ENCODE results near the gene TMEM255B. TPM values are rescaled to one million over a fixed set of nuclear protein-coding genes. Genes with fewer than 3 reads are reported as not detected.

The TMEM255B gene
- total RNA-seq, 1 donor from 2014 or later: 1.7 TPM

DNA sequence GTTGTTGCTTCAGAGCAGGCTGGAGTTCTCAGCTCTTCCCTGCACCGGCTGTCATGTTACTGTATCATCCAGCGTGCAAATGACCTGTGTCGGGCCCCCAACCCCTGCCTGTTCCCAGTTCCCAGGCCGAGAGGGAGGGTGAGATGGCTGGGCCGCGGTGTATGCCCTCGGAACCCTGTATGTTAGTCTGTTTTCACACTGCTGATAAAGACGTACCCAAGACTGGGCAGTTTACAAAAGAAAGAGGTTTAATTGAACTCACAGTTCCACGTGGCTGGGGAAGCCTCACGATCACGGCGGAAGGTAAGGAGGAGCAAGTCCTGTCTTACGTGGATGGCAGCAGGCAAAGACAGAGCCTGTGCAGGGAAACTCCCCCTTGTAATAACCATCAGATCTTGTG is 10.9 kb downstream of the TMEM255B start:
- no peak overlapping the region for H3K27ac Mint-ChIP-seq
- peaks cover 15% of the 10 kb centered on the region for H3K27me3 Mint-ChIP-seq (ENCODE audit: low read depth)
- H3K4me3 Mint-ChIP-seq: no peak overlapping the region
- no peaks in the 10 kb centered on the region for H3K36me3 Mint-ChIP-seq
- no peaks in the 10 kb centered on the region for H3K4me1 Mint-ChIP-seq
- no peak for DNase-seq (ENCODE audit: low spot score in 2 of 2, unreplicated experiment in 2 of 2)
- H3K9me3 Mint-ChIP-seq: peaks cover 10% of the 10 kb centered on the region
- TF ChIP-seq, protein P1, sequence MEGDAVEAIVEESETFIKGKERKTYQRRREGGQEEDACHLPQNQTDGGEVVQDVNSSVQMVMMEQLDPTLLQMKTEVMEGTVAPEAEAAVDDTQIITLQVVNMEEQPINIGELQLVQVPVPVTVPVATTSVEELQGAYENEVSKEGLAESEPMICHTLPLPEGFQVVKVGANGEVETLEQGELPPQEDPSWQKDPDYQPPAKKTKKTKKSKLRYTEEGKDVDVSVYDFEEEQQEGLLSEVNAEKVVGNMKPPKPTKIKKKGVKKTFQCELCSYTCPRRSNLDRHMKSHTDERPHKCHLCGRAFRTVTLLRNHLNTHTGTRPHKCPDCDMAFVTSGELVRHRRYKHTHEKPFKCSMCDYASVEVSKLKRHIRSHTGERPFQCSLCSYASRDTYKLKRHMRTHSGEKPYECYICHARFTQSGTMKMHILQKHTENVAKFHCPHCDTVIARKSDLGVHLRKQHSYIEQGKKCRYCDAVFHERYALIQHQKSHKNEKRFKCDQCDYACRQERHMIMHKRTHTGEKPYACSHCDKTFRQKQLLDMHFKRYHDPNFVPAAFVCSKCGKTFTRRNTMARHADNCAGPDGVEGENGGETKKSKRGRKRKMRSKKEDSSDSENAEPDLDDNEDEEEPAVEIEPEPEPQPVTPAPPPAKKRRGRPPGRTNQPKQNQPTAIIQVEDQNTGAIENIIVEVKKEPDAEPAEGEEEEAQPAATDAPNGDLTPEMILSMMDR (IDR thresholded peaks at IDR 0.05; ENCODE audit: unreplicated experiment): no peak

DNA sequence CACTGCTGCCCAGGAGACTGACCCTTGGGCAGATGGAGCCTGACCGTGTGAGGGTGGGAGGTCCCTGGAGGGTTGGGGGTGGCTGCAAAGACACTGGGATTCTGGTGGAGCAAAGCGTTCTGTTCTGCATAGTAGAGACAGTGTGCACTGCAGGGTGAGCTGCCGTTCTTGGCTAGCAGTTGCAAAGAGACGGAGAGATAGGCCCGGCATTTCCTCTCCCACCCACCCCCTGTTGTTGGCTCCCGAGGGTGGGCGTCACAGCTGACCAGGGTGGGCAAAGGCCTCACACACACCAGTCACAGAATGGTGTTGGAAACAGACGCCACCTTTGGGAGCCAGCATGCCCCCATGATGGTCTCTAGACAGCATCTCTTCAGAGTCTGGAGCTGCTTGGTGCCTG is 11.4 kb downstream of the TMEM255B start:
- peaks cover 15% of the 10 kb centered on the region for H3K27me3 Mint-ChIP-seq (ENCODE audit: low read depth)
- H3K4me1 Mint-ChIP-seq: no peaks in the 10 kb centered on the region

DNA sequence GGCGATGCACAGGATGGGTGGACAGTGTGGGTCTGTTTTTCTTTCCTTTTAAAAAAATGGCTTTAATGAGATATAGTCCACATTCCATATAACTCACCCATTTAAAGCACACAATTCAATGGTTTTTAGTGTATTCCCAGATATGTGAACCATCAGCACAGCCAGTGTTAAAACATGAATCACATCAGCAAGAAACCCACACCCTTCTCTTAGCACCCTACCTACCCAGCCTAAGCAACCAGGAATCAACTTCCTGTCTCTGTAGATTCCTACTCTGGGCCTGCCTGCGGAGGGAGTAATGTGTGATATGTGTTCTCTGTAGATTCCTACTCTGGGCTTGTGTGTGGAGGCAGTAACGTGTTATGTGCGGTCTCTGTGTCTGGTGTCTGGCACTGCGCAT is 11.9 kb downstream of the TMEM255B start:
- no peak overlapping the region for H3K27ac Mint-ChIP-seq
- H3K9me3 Mint-ChIP-seq: peaks cover 10% of the 10 kb centered on the region
- TF ChIP-seq, protein P1 (IDR thresholded peaks at IDR 0.05; ENCODE audit: unreplicated experiment): no peak
- no peaks in the 10 kb centered on the region for H3K4me1 Mint-ChIP-seq
- no peaks in the 10 kb centered on the region for H3K36me3 Mint-ChIP-seq
- no peak for DNase-seq (ENCODE audit: low spot score in 2 of 2, unreplicated experiment in 2 of 2)
- H3K27me3 Mint-ChIP-seq (ENCODE audit: low read depth): peaks cover 12% of the 10 kb centered on the region
- H3K4me3 Mint-ChIP-seq: no peak overlapping the region

More for the DNA sequence above, 11.4 kb downstream of the TMEM255B start:
- DNase-seq (ENCODE audit: low spot score in 2 of 2, unreplicated experiment in 2 of 2): no peak
- H3K27ac Mint-ChIP-seq: no peak overlapping the region
- no peaks in the 10 kb centered on the region for H3K36me3 Mint-ChIP-seq
- H3K4me3 Mint-ChIP-seq: no peak overlapping the region
- H3K9me3 Mint-ChIP-seq: peaks cover 10% of the 10 kb centered on the region
- TF ChIP-seq, protein P1 (IDR thresholded peaks at IDR 0.05; ENCODE audit: unreplicated experiment): no peak

DNA sequence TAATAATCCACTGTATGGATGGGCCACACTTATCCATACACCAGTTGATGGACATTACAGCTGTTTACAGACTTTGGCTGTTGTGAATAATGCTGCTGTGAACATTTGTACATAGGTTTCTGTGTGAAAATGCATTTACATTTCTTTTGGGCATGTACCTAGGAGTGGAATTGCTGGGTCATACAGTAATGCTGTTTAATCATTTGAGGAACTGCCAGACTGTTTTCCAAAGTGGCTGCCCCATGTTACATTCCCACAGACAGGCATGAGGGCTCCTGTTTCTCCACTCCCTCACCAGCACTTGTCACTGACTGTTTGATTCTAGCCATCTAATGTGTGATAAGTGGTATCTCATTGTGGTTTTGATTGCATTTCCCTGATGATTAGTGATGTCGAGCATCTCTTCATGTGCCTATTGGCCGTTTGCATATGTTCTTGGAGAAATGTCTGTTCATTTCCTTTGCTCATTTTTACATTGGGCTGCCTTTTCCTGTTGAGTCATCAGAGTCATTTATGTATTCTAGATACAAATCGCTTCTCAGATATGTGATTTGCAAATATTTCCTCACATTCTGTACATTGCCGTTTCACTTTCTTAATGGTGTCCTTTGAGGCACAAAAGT is 12.8 kb downstream of the TMEM255B start:
- Mint-ChIP-seq H3K9me3 (peaks cover 10% of the 10 kb centered on the region), H3K27ac (no peak overlapping the region), H3K4me1 (no peaks in the 10 kb centered on the region), H3K27me3 (ENCODE audit: low read depth) (peaks cover 12% of the 10 kb centered on the region), H3K36me3 (no peaks in the 10 kb centered on the region), H3K4me3 (no peak overlapping the region)
- no peak for DNase-seq (ENCODE audit: low spot score in 2 of 2, unreplicated experiment in 2 of 2)
- TF ChIP-seq, protein P1 (IDR thresholded peaks at IDR 0.05; ENCODE audit: unreplicated experiment): no peak

DNA sequence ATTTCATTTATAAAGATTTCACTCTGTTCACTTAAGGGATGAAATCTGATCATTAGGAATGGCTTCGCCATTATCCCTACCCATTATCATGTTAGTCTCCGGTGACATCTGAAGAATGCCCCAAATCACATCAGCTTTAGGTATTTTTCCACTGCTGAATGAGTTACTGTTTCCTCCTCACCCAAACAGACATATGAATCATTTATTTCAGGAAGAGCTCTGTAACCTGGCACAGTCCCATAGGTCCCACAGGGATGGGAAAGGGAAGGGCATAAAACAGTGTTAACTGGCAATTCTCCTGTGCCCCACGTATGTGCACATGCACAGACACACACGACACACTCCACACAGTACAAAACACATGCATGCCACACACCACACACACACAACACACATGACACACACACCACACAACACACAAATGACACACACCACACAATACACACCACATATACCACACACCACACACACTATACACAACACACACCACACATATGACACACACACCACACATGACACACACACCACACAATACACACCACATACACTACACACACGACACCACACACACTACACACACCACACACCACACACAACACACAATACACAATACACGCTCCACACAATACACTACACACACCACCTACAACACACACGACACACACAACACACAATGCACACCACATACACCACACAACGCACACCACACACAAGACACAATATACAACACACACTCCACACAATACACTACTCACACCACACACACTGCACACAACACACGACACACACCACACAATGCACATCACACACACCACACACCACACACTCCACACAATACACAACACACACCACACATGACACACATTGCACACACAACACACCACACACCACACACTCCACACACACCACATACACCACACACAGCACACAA is 15.4 kb downstream of the TMEM255B start:
- TF ChIP-seq, protein P1 (IDR thresholded peaks at IDR 0.05; ENCODE audit: unreplicated experiment): no peak

More for the DNA sequence above, 15.4 kb downstream of the TMEM255B start:
- H3K4me3 Mint-ChIP-seq: no peak overlapping the region
- peaks cover 28% of the 10 kb centered on the region for H3K27me3 Mint-ChIP-seq (ENCODE audit: low read depth)
- H3K27ac Mint-ChIP-seq: no peak overlapping the region
- H3K9me3 Mint-ChIP-seq: peaks cover 10% of the 10 kb centered on the region
- DNase-seq (ENCODE audit: low spot score in 2 of 2, unreplicated experiment in 2 of 2): no peak
- H3K36me3 Mint-ChIP-seq: no peaks in the 10 kb centered on the region
- no peaks in the 10 kb centered on the region for H3K4me1 Mint-ChIP-seq

Measured in mesothelial cell of epicardium (in vitro differentiated cells).